AG09319 (cell line): ENCODE measurements around the gene SHC4.
"Not testable (repeated sequence)": the region's sequence is repeated elsewhere in the genome, so short reads cannot be mapped to it uniquely, and the experiment has no call there.

Source experiments
- DNase-seq: peaks from one replicate; pipeline ENCODE4 v3.0.0-alpha.2; 2010; ENCODE audit warnings: low read depth; ENCODE audit errors: extremely low read depth
- TF ChIP-seq, protein P1 (sequence below): IDR thresholded peaks from 2 replicates; pipeline ENCODE4 v1.5.1; 2011; ENCODE audit warnings: low read depth, mild to moderate bottlenecking, inconsistent platforms, low read length, moderate library complexity

SHC4 gene

DNA sequence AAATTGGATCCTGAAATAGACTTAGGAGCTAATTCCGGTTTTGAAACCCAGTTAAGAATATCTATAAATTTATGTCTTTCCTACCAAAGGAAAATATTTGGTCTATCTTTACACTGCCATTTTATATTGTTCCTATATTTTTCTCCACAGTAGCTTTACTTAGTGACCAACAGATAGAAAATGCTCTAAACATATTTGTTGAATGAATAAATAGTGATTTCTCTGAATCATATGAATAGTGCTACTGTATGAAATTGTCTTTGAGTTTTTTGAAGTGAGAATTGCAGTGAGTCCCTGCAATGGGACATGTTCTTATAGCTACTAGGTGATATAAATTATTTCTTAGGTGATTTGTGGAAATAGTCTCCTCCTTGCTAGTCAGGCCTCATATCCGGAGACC lies 104.3 kb downstream of the SHC4 start:
- DNase-seq = no peak
- TF ChIP-seq, protein P1, sequence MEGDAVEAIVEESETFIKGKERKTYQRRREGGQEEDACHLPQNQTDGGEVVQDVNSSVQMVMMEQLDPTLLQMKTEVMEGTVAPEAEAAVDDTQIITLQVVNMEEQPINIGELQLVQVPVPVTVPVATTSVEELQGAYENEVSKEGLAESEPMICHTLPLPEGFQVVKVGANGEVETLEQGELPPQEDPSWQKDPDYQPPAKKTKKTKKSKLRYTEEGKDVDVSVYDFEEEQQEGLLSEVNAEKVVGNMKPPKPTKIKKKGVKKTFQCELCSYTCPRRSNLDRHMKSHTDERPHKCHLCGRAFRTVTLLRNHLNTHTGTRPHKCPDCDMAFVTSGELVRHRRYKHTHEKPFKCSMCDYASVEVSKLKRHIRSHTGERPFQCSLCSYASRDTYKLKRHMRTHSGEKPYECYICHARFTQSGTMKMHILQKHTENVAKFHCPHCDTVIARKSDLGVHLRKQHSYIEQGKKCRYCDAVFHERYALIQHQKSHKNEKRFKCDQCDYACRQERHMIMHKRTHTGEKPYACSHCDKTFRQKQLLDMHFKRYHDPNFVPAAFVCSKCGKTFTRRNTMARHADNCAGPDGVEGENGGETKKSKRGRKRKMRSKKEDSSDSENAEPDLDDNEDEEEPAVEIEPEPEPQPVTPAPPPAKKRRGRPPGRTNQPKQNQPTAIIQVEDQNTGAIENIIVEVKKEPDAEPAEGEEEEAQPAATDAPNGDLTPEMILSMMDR = no peak

GRCh38 chr15:48858401-48858800 lies 105.3 kb downstream of the SHC4 start:
- TF ChIP-seq, protein P1 = no peak
- no peak for DNase-seq

DNA sequence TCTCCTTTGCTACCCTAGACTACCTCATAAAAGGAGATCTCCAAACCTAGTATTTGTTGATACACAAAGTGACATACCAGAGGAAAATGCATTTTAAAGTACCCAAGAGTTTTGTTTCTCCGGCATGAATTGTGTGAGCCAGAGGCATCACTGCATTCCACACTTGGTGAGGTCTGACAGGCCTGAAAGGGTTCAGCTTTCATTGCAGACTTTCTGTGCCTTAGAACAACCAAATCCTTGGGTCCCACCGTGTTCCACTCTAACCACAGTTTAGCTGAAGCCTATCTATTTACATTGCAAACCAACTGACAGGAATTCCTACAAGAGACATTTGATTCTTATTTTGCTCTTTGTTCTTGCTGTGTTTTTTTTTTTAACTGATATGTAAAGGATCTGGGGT lies 106.8 kb downstream of the SHC4 start:
- TF ChIP-seq, protein P1 = no peak
- no peak for DNase-seq

- TF ChIP-seq, protein P1 = peak; percentile 55
- DNase-seq = no peak
Measured at GRCh38 chr15:48855501-48856440, 107.9 kb downstream of the SHC4 start.

DNA sequence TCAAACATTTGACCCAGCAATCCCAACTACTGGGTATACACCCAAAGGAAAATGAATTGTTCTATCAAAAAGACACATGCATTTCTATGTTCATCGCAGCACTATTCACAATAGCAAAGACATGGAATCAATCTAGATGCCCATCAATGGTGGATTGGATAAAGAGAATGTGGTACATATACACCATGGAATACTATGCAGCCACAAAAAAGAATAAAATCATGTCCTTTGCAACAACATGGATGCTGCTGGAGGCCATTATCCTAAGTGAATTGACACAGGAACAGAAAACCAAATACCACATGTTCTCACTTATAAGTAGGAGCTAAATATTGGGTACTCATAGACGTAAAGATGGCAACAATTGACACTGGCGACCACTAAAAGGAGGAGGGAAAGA lies 109.3 kb downstream of the SHC4 start:
- DNase-seq = not testable (repeated sequence)

DNA sequence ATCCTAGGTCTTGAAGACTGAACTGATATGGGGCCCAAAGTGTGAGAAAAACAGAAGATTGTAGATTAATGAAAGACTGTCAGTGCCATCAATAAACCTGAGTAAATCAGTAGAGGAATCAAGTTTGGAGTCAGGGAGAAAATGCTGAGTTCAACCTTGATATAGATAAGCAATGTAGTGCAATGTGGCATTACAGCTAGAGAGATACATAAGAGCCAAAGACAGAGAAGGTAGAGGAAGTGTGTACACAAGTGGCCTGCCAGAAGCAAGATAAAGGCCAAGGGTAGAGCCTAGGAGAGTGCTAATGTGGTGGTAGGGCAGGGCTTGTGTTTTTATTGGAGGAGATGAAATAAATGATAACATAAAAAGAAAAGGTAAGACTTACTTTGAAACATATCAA lies 111.8 kb downstream of the SHC4 start:
- no peak for DNase-seq
- TF ChIP-seq, protein P1 = no peak

DNA sequence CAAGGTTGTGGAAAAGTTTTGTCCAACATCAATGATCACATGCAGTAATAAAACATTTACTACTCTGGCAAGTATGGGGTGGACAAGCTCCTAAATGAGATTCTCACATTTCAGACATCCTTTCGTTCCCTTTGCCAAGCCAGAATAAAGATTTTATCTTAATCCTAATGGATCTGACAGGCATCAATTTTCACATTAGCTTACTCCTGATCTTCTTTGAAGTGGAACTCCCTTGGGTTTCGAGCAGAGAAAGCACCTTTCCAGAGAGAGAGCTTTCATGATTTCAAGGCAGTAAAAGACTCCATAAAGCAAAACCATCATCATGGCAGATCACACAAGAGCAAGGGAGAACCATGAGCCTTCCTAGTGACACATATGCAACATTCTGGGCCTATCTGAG lies 113.1 kb downstream of the SHC4 start:
- TF ChIP-seq, protein P1 = no peak

GRCh38 chr15:48845123-48845522 lies 118.6 kb downstream of the SHC4 start:
- TF ChIP-seq, protein P1 = no peak
- no peak for DNase-seq

More for the DNA sequence above, 113.1 kb downstream of the SHC4 start:
- no peak for DNase-seq
